ENCODE measurements around the gene RP9. TPM values are rescaled to one million over a fixed set of nuclear protein-coding genes. Genes with fewer than 3 reads are reported as not detected.

The RP9 gene
- total and polyA plus RNA-seq, 2 of the 13 experiments (the other 11 are each of a cell fraction or from before 2014, with no cell fraction given), result 14.2 to 18.6 TPM

DNA sequence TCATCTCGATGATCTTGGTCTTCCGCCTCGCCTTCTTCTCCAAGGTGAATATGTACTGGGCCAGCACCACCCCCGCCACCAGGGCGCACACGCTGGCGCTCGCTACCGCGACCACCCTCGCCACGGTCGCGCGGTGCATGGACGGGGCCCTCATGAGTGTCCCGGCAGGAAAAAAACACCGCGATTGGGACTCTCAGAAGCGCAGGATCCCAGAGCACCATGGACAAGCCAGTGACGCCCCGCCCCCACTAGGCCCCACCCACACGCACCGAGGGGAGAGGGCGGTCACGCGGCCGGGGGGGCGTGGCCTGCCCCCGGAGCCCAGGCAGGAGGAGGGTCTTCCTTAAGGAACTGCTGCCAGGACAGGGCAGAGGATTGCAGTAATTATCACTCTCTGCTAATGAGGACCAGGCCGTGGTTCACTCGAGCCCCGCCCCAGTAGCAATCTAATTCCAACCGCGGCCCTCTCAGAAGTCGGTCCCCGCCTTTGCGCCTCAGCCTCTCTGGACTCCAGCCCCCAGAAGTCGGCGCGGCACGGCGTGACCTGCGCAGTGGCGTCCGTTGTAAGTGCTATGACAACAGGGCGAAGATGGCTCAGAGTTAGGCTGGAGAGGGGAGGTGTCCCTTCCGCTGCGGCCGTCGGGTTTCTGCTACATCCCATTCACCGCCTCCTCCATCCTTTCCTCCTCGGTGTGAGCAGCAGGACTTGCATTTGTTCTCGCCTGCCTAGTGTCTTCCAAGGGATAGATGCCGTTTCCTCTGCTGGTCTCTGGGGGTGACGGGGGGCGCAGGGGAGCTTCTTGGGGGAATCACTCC lies 20.0 kb upstream of the RP9 start, which contains the start of gene BBS9 (continued):
- TF ChIP-seq BRF2 (CRISPR knock-in tag; IDR thresholded peaks at IDR 0.05) (0 out of 2 replicates have a peak, but pooled peaks have one; percentile 36), ZMYM2 (CRISPR knock-in tag; IDR thresholded peaks at IDR 0.05) (peak; percentile 56), E2F2 (CRISPR knock-in tag; IDR thresholded peaks at IDR 0.05; ENCODE audit: borderline replicate concordance) (no peak), TAF15 (IDR thresholded peaks at IDR 0.05; ENCODE audit: low read depth, low read length, poor library complexity, severe bottlenecking) (no peak), CENPBD1 (CRISPR knock-in tag; IDR thresholded peaks at IDR 0.05; ENCODE audit: borderline replicate concordance, low read depth) (no peak), KLF12 (CRISPR knock-in tag; IDR thresholded peaks at IDR 0.05; ENCODE audit: borderline replicate concordance) (peak; percentile 53; the same call in 1 of the 2 replicates), DMAP1 (CRISPR knock-in tag; IDR thresholded peaks at IDR 0.05) (peak; percentile 55; the same call in 1 of the 2 replicates), ZNF337 (CRISPR knock-in tag; IDR thresholded peaks at IDR 0.05; ENCODE audit: borderline replicate concordance, low read depth) (0 out of 2 replicates have a peak, but pooled peaks have one; percentile 56), SOX13 (IDR thresholded peaks at IDR 0.05) (no peak), SOX13 (CRISPR knock-in tag; conservative IDR thresholded peaks at IDR 0.05 in 1 of 2, IDR thresholded peaks at IDR 0.05 in 1 of 2) (no peak), FOXK2 (IDR thresholded peaks at IDR 0.05) (peak; percentile 61; the same call in 1 of the 2 replicates), ZNF468 (CRISPR knock-in tag; IDR thresholded peaks at IDR 0.05) (no peak), AGO1 (IDR thresholded peaks at IDR 0.05; ENCODE audit: low read depth, low read length, poor library complexity, severe bottlenecking) (peak; percentile 21), ZNF484 (CRISPR knock-in tag; IDR thresholded peaks at IDR 0.05; ENCODE audit: borderline replicate concordance, low read depth) (no peak), RXRA (CRISPR knock-in tag; IDR thresholded peaks at IDR 0.05) (peak; percentile 43; the same call in 1 of the 2 replicates), PRMT3 (CRISPR knock-in tag; IDR thresholded peaks at IDR 0.05; ENCODE audit: borderline replicate concordance, low read depth) (peak; percentile 38; the same call in 1 of the 2 replicates), BCL6 (CRISPR knock-in tag; IDR thresholded peaks at IDR 0.05) (no peak), JARID2 (CRISPR knock-in tag; IDR thresholded peaks at IDR 0.05; ENCODE audit: insufficient replicate concordance) (peak; percentile 74), ZNF816 (CRISPR knock-in tag; IDR thresholded peaks at IDR 0.05; ENCODE audit: borderline replicate concordance) (no peak), PHF21A (CRISPR knock-in tag; IDR thresholded peaks at IDR 0.05) (peak; percentile 31; the same call in 1 of the 2 replicates), ZNF230 (CRISPR knock-in tag; IDR thresholded peaks at IDR 0.05) (peak; percentile 81; the same call in 1 of the 2 replicates)
- TF ChIP-seq, protein P1, sequence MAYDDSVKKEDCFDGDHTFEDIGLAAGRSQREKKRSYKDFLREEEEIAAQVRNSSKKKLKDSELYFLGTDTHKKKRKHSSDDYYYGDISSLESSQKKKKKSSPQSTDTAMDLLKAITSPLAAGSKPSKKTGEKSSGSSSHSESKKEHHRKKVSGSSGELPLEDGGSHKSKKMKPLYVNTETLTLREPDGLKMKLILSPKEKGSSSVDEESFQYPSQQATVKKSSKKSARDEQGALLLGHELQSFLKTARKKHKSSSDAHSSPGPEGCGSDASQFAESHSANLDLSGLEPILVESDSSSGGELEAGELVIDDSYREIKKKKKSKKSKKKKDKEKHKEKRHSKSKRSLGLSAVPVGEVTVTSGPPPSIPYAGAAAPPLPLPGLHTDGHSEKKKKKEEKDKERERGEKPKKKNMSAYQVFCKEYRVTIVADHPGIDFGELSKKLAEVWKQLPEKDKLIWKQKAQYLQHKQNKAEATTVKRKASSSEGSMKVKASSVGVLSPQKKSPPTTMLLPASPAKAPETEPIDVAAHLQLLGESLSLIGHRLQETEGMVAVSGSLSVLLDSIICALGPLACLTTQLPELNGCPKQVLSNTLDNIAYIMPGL (CRISPR knock-in tag; IDR thresholded peaks at IDR 0.05; ENCODE audit: borderline replicate concordance in 1 of 2, low read depth in 1 of 2), result no peak; a peak in 2 of 4 replicates
